ENCODE measurements around the gene OLA1. TPM values are rescaled to one million over a fixed set of nuclear protein-coding genes. Genes with fewer than 3 reads are reported as not detected.

The OLA1 gene
- total RNA-seq, 1 experiment from 2014 or later, result 182 TPM

GRCh38 chr2:174048243-174048642 lies 200.1 kb downstream of the OLA1 start:
- Histone ChIP-seq H3K27me3 (ENCODE audit: low read length) (no peaks in the 10 kb centered on the region), H3K4me1 (ENCODE audit: insufficient read depth, low read length) (peaks cover 18% of the 10 kb centered on the region), H3K27ac (ENCODE audit: low read length) (no peak overlapping the region), H3K4me2 (ENCODE audit: low read length) (no peak overlapping the region), H3K9me3 (ENCODE audit: low read length) (no peaks in the 10 kb centered on the region), H3K9me2 (replicated peaks; ENCODE audit: low read length) (no peaks in the 10 kb centered on the region), H2AFZ (ENCODE audit: low read length) (no peak overlapping the region), H4K20me1 (ENCODE audit: low read length) (no peaks in the 10 kb centered on the region), H3K4me3 (ENCODE audit: low read length) (no peak overlapping the region), H3K36me3 (ENCODE audit: low read depth, low read length) (no peaks in the 10 kb centered on the region), H3F3A (ENCODE audit: low read length, unreplicated experiment) (no peaks in the 10 kb centered on the region), H3K79me2 (ENCODE audit: low read length) (no peaks in the 10 kb centered on the region), H3K9ac (ENCODE audit: low read length) (no peak overlapping the region)
- no peak for ATAC-seq
- no peak for DNase-seq
- intact Hi-C loops (cut with micrococcal nuclease), result loop anchor here (10.0 kb wide), 1 partner anchor 163 kb away; no protein-coding TSS in a partner anchor
- TF ChIP-seq EZH2phosphoT487 (IDR thresholded peaks at IDR 0.05; ENCODE audit: borderline replicate concordance, low read length), result no peak
- TF ChIP-seq, protein P1, sequence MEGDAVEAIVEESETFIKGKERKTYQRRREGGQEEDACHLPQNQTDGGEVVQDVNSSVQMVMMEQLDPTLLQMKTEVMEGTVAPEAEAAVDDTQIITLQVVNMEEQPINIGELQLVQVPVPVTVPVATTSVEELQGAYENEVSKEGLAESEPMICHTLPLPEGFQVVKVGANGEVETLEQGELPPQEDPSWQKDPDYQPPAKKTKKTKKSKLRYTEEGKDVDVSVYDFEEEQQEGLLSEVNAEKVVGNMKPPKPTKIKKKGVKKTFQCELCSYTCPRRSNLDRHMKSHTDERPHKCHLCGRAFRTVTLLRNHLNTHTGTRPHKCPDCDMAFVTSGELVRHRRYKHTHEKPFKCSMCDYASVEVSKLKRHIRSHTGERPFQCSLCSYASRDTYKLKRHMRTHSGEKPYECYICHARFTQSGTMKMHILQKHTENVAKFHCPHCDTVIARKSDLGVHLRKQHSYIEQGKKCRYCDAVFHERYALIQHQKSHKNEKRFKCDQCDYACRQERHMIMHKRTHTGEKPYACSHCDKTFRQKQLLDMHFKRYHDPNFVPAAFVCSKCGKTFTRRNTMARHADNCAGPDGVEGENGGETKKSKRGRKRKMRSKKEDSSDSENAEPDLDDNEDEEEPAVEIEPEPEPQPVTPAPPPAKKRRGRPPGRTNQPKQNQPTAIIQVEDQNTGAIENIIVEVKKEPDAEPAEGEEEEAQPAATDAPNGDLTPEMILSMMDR (conservative IDR thresholded peaks at IDR 0.05; ENCODE audit: low read depth, low read length), result no peak
- TF ChIP-seq EZH2 (IDR thresholded peaks at IDR 0.05; ENCODE audit: low read length, unreplicated experiment), result no peak
- CTCF ChIA-PET, result no interaction called here
- POLR2A ChIA-PET (ENCODE audit: unreplicated experiment), result no interaction called here
- no TSS peak for BruUV-seq (replicated peaks)

GRCh38 chr2:174047746-174048145 lies 200.6 kb downstream of the OLA1 start:
- TF ChIP-seq EZH2 (IDR thresholded peaks at IDR 0.05; ENCODE audit: low read length, unreplicated experiment) (no peak), EZH2phosphoT487 (IDR thresholded peaks at IDR 0.05; ENCODE audit: borderline replicate concordance, low read length) (no peak)
- TF ChIP-seq, protein P1 (conservative IDR thresholded peaks at IDR 0.05; ENCODE audit: low read depth, low read length), result no peak
- no peak overlapping the region for H3K9ac ChIP-seq (ENCODE audit: low read length)
- no peaks in the 10 kb centered on the region for H3K79me2 ChIP-seq (ENCODE audit: low read length)
- no TSS peak for BruUV-seq (replicated peaks)
- H3K9me3 ChIP-seq (ENCODE audit: low read length), result no peaks in the 10 kb centered on the region
- CTCF ChIA-PET, result no interaction called here
- no peak overlapping the region for H2AFZ ChIP-seq (ENCODE audit: low read length)
- no peaks in the 10 kb centered on the region for H3F3A ChIP-seq (ENCODE audit: low read length, unreplicated experiment)
- intact Hi-C loops (cut with micrococcal nuclease), result loop anchor here (10.0 kb wide), 1 partner anchor 163 kb away; no protein-coding TSS in a partner anchor
- H3K27ac ChIP-seq (ENCODE audit: low read length), result no peak overlapping the region
- no peaks in the 10 kb centered on the region for H3K36me3 ChIP-seq (ENCODE audit: low read depth, low read length)
- H3K4me1 ChIP-seq (ENCODE audit: insufficient read depth, low read length), result peaks cover 18% of the 10 kb centered on the region
- DNase-seq (no peak), ATAC-seq (no peak)
- no peak overlapping the region for H3K4me3 ChIP-seq (ENCODE audit: low read length)
- H3K27me3 ChIP-seq (ENCODE audit: low read length), result no peaks in the 10 kb centered on the region
- POLR2A ChIA-PET (ENCODE audit: unreplicated experiment), result no interaction called here
- no peaks in the 10 kb centered on the region for H3K9me2 ChIP-seq (replicated peaks; ENCODE audit: low read length)
- no peak overlapping the region for H3K4me2 ChIP-seq (ENCODE audit: low read length)
- H4K20me1 ChIP-seq (ENCODE audit: low read length), result no peaks in the 10 kb centered on the region

- no peak overlapping the region for H3K27ac ChIP-seq (ENCODE audit: low read length)
- POLR2A ChIA-PET (ENCODE audit: unreplicated experiment), result no interaction called here
- H3K9me3 ChIP-seq (ENCODE audit: low read length), result no peaks in the 10 kb centered on the region
- H3K4me2 ChIP-seq (ENCODE audit: low read length), result no peak overlapping the region
- no peak overlapping the region for H2AFZ ChIP-seq (ENCODE audit: low read length)
- H3K4me3 ChIP-seq (ENCODE audit: low read length), result no peak overlapping the region
- no peaks in the 10 kb centered on the region for H4K20me1 ChIP-seq (ENCODE audit: low read length)
- H3K79me2 ChIP-seq (ENCODE audit: low read length), result no peaks in the 10 kb centered on the region
- TF ChIP-seq EZH2 (IDR thresholded peaks at IDR 0.05; ENCODE audit: low read length, unreplicated experiment), result no peak
- TF ChIP-seq, protein P1 (conservative IDR thresholded peaks at IDR 0.05; ENCODE audit: low read depth, low read length), result no peak
- TF ChIP-seq EZH2phosphoT487 (IDR thresholded peaks at IDR 0.05; ENCODE audit: borderline replicate concordance, low read length), result no peak
- H3K4me1 ChIP-seq (ENCODE audit: insufficient read depth, low read length), result peaks cover 3% of the 10 kb centered on the region
- H3K27me3 ChIP-seq (ENCODE audit: low read length), result no peaks in the 10 kb centered on the region
- BruUV-seq (replicated peaks), result no TSS peak
- H3K36me3 ChIP-seq (ENCODE audit: low read depth, low read length), result no peaks in the 10 kb centered on the region
- DNase-seq (no peak), ATAC-seq (no peak)
- H3K9ac ChIP-seq (ENCODE audit: low read length), result no peak overlapping the region
- H3K9me2 ChIP-seq (replicated peaks; ENCODE audit: low read length), result no peaks in the 10 kb centered on the region
- no peaks in the 10 kb centered on the region for H3F3A ChIP-seq (ENCODE audit: low read length, unreplicated experiment)
- intact Hi-C loops (cut with micrococcal nuclease), result loop anchor here (10.0 kb wide), 1 partner anchor 161 kb away; no protein-coding TSS in a partner anchor
- CTCF ChIA-PET, result no interaction called here
Measured at GRCh38 chr2:174046172-174046571, 202.2 kb downstream of the OLA1 start.

All from PC-3 (cell line).